HepG2 (cell line): ENCODE data around the gene SOCS1. TPM values are rescaled to one million over a fixed set of nuclear protein-coding genes. Genes with fewer than 3 reads are reported as not detected.
A peak's percentile ranks its signal among the peaks of the same experiment; 100 is the strongest.

ENCODE experiments used
- ATAD3A ChIP-seq: sonication (generic); formaldehyde crosslinking; IDR thresholded peaks from 2 replicates; pipeline ENCODE4 v1.4.0; 2020; ENCODE audit warnings: missing genetic modification reagents
- BHLHE40 ChIP-seq: IDR thresholded peaks from 2 replicates; pipeline ENCODE4 v1.6.1; 2011; ENCODE audit warnings: low read length, improper control_type of control experiment
- DNMT1 ChIP-seq: sonication (generic); formaldehyde crosslinking; IDR thresholded peaks from 2 replicates; pipeline ENCODE4 v1.5.1; 2020; ENCODE audit warnings: mild to moderate bottlenecking, missing genetic modification reagents
- FOXP4 ChIP-seq: sonication (generic); formaldehyde crosslinking; IDR thresholded peaks from 2 replicates; pipeline ENCODE4 v1.4.0; 2020; ENCODE audit warnings: missing genetic modification reagents
- HOXA3 ChIP-seq: sonication (generic); formaldehyde crosslinking; IDR thresholded peaks from 2 replicates; pipeline ENCODE4 v1.5.0; 2020; ENCODE audit warnings: missing genetic modification reagents
- MBD4 ChIP-seq: IDR thresholded peaks from 2 replicates; pipeline ENCODE4 v1.6.1; 2012; ENCODE audit warnings: low read length, inconsistent platforms, borderline replicate concordance
- MNT ChIP-seq: fragments of 450-650 bp; IDR thresholded peaks from 2 replicates; pipeline ENCODE4 v1.6.1; 2016
- MTA1 ChIP-seq: sonication (generic); formaldehyde crosslinking; IDR thresholded peaks from 2 replicates; pipeline ENCODE4 v1.4.0; 2020; ENCODE audit warnings: missing genetic modification reagents, mild to moderate bottlenecking, borderline replicate concordance
- MTF2 ChIP-seq: sonication (generic); formaldehyde crosslinking; IDR thresholded peaks from 2 replicates; pipeline ENCODE4 v1.5.0; 2020; ENCODE audit warnings: missing genetic modification reagents, borderline replicate concordance
- NR3C1 ChIP-seq: sonication (generic); formaldehyde crosslinking; IDR thresholded peaks from 2 replicates; pipeline ENCODE4 v1.4.0; 2020; ENCODE audit warnings: missing genetic modification reagents
- PAWR ChIP-seq: sonication (generic); formaldehyde crosslinking; IDR thresholded peaks from 2 replicates; pipeline ENCODE4 v1.4.0; 2020; ENCODE audit warnings: missing genetic modification reagents, mild to moderate bottlenecking, borderline replicate concordance
- RNF219 ChIP-seq: sonication (generic); formaldehyde crosslinking; IDR thresholded peaks from 2 replicates; pipeline ENCODE4 v1.5.0; 2020; ENCODE audit warnings: mild to moderate bottlenecking, missing genetic modification reagents
- SAFB2 ChIP-seq: sonication (generic); formaldehyde crosslinking; IDR thresholded peaks from 2 replicates; pipeline ENCODE4 v1.5.1; 2020; ENCODE audit warnings: missing genetic modification reagents, low read depth, mild to moderate bottlenecking, borderline replicate concordance
- THAP8 ChIP-seq: sonication (generic); formaldehyde crosslinking; IDR thresholded peaks from 2 replicates; pipeline ENCODE4 v1.5.1; 2020; ENCODE audit warnings: missing genetic modification reagents, mild to moderate bottlenecking, borderline replicate concordance
- YEATS2 ChIP-seq: sonication (generic); formaldehyde crosslinking; IDR thresholded peaks from 2 replicates; pipeline ENCODE4 v1.4.0; 2020; ENCODE audit warnings: missing genetic modification reagents, borderline replicate concordance
- ZKSCAN5 ChIP-seq: sonication (generic); formaldehyde crosslinking; IDR thresholded peaks from 2 replicates; pipeline ENCODE4 v1.5.1; 2020; ENCODE audit warnings: mild to moderate bottlenecking, missing genetic modification reagents
- ZNF281 ChIP-seq: sonication (generic); formaldehyde crosslinking; IDR thresholded peaks from 2 replicates; pipeline ENCODE4 v1.4.0; 2020; ENCODE audit warnings: missing genetic modification reagents, borderline replicate concordance
- ZNF432 ChIP-seq: sonication (generic); formaldehyde crosslinking; IDR thresholded peaks from 2 replicates; pipeline ENCODE4 v1.5.0; 2020; ENCODE audit warnings: missing genetic modification reagents, mild to moderate bottlenecking, borderline replicate concordance
- ZNF792 ChIP-seq: IDR thresholded peaks from 2 replicates; pipeline ENCODE4 v1.6.1; 2016
- ZNF816 ChIP-seq: sonication (generic); formaldehyde crosslinking; IDR thresholded peaks from 2 replicates; pipeline ENCODE4 v1.8.0; 2022; ENCODE audit warnings: missing genetic modification reagents, mild to moderate bottlenecking, borderline replicate concordance
- polyA plus RNA-seq, 8 experiments: library from polyadenylated mRNA; depleted of rRNA in 3 of 8; stranded (reverse) in 7 of 8; unstranded in 1 of 8; fragments of >200 nt; fragmentation: Illumina TruSeq in 4 of 8; extraction: Trizol in 4 of 8; gene quantifications; 2 replicates each; pipeline versions ENCODE4 v1.2.1 to v1.2.3, GENCODE V29; 2011 to 2016; ENCODE audit warnings: low read depth in 4 of 8, missing spikeins in 1 of 8, mixed read lengths in 1 of 8; ENCODE audit not compliant: insufficient read depth in 1 of 8
- total RNA-seq, 5 experiments: library from RNA; depleted of rRNA; stranded (reverse); fragments of >200 nt; fragmentation: Illumina TruSeq; extraction: Trizol; gene quantifications; 2 replicates each; pipeline ENCODE4 v1.2.3, GENCODE V29; 2016; ENCODE audit warnings: low read depth in 1 of 5

SOCS1 gene
- total and polyA plus RNA-seq, 2 of the 13 experiments (the other 11 are each of a cell fraction or from before 2014, with no cell fraction given): 5.3 to 6.3 TPM

- TF ChIP-seq ATAD3A (CRISPR knock-in tag) (no peak; the same call in 1 of the 2 replicates), MBD4 (no peak), MNT (peak; percentile 69), MTA1 (peak; percentile 94; the same call in 1 of the 2 replicates), PAWR (CRISPR knock-in tag) (no peak), HOXA3 (CRISPR knock-in tag) (peak; percentile 65), NR3C1 (CRISPR knock-in tag) (no peak), BHLHE40 (no peak), ZNF816 (no peak), ZKSCAN5 (CRISPR knock-in tag) (no peak), DNMT1 (CRISPR knock-in tag) (peak; percentile 64; the same call in 1 of the 2 replicates), SAFB2 (CRISPR knock-in tag) (no peak), ZNF281 (no peak), ZNF432 (CRISPR knock-in tag) (no peak), FOXP4 (CRISPR knock-in tag) (peak; percentile 55), MTF2 (CRISPR knock-in tag) (no peak), ZNF792 (no peak; the same call in 1 of the 2 replicates), YEATS2 (peak; percentile 15; the same call in 1 of the 2 replicates), RNF219 (CRISPR knock-in tag) (no peak), THAP8 (no peak)
These were observed 2.8 kb upstream of the SOCS1 start (continued) for GRCh38 chr16:11258553-11259492.
